CD14-positive monocyte (primary cell): ENCODE measurements around the gene GABBR2. TPM values are rescaled to one million over a fixed set of nuclear protein-coding genes. Genes with fewer than 3 reads are reported as not detected.

Experiments used
- DNase-seq, 3 donors: peaks; one replicate each; pipeline ENCODE4 v3.0.0-alpha.2; 2011 to 2022
- H2AFZ ChIP-seq: 2 replicates; pipeline ENCODE4 v1.6.0; 2012; ENCODE audit warnings: mild to moderate bottlenecking, low read depth, low read length, inconsistent platforms; ENCODE audit not compliant: insufficient read depth, poor library complexity, severe bottlenecking
- H3K27ac ChIP-seq, 2 donors: 1 replicate in 1 of 2; 2 replicates in 1 of 2; pipeline ENCODE4 v1.5.1; 2012 to 2013; ENCODE audit warnings: low read length in 2 of 2, control low read depth in 1 of 2, inconsistent platforms in 1 of 2, low read depth in 1 of 2, mild to moderate bottlenecking in 1 of 2
- H3K27me3 ChIP-seq, 2 donors: one replicate each; pipeline versions ENCODE4 v1.6.0 to v1.6.1; 2011 to 2013; ENCODE audit warnings: low read length in 2 of 2; ENCODE audit not compliant: control insufficient read depth in 2 of 2, insufficient read depth in 2 of 2
- H3K36me3 ChIP-seq, 2 donors: replicated peaks in 1 of 2; 1 replicate in 1 of 2; 2 replicates in 1 of 2; pipeline versions ENCODE4 v1.5.1 to v1.6.1; 2012 to 2013; ENCODE audit warnings: low read length in 2 of 2, control low read depth in 1 of 2, inconsistent platforms in 1 of 2, mild to moderate bottlenecking in 1 of 2; ENCODE audit not compliant: insufficient read depth in 2 of 2, control insufficient read depth in 1 of 2
- H3K4me1 ChIP-seq, 2 donors: 1 replicate in 1 of 2; 2 replicates in 1 of 2; pipeline versions ENCODE4 v1.5.1 to v1.6.1; 2012 to 2013; ENCODE audit warnings: low read length in 2 of 2, control low read depth in 1 of 2, inconsistent platforms in 1 of 2, mild to moderate bottlenecking in 1 of 2, moderate library complexity in 1 of 2; ENCODE audit not compliant: insufficient read depth in 2 of 2, control insufficient read depth in 1 of 2
- H3K4me2 ChIP-seq: replicated peaks from 2 replicates; pipeline ENCODE3; 2012; ENCODE audit warnings: low read length, moderate library complexity, mild to moderate bottlenecking; ENCODE audit not compliant: poor library complexity, severe bottlenecking; ENCODE audit errors: extremely low read depth
- H3K4me3 ChIP-seq, 3 experiments: fragments of 200-600 bp in 1 of 3; sonication (generic) in 1 of 3; replicated peaks in 1 of 3; 1 replicate in 2 of 3; 2 replicates in 1 of 3; pipeline ENCODE4 v1.5.1; 2011 to 2013; ENCODE audit warnings: low read length in 3 of 3, mild to moderate bottlenecking in 3 of 3, control low read depth in 2 of 3, low read depth in 2 of 3, inconsistent platforms in 1 of 3, moderate library complexity in 1 of 3
- H3K79me2 ChIP-seq: 2 replicates; pipeline ENCODE4 v1.6.0; 2012; ENCODE audit warnings: mild to moderate bottlenecking, control low read depth, inconsistent platforms, low read length, moderate library complexity; ENCODE audit not compliant: insufficient read depth
- H3K9ac ChIP-seq: 2 replicates; pipeline ENCODE4 v1.6.0; 2017; ENCODE audit warnings: low read length, mild to moderate bottlenecking; ENCODE audit not compliant: insufficient read depth, poor library complexity, severe bottlenecking
- H3K9me3 ChIP-seq, 2 donors: replicated peaks in 1 of 2; 1 replicate in 1 of 2; 2 replicates in 1 of 2; pipeline versions ENCODE4 v1.5.1 to v1.6.1; 2012 to 2013; ENCODE audit warnings: low read length in 2 of 2, control low read depth in 1 of 2; ENCODE audit not compliant: control insufficient read depth in 1 of 2, insufficient read depth in 1 of 2
- H4K20me1 ChIP-seq: 2 replicates; pipeline ENCODE4 v1.6.0; 2012; ENCODE audit warnings: mild to moderate bottlenecking, low read length, control low read depth, moderate library complexity; ENCODE audit not compliant: insufficient read depth
- H3K27ac Mint-ChIP-seq, 7 donors: one replicate each; pipeline ENCODE4 v1.8.0; 2020; ENCODE audit warnings: mild to moderate bottlenecking in 7 of 7, mixed read lengths in 7 of 7, moderate library complexity in 6 of 7, inconsistent platforms in 2 of 7
- H3K27me3 Mint-ChIP-seq, 3 donors: one replicate each; pipeline ENCODE4 v1.8.0; 2021 to 2022; ENCODE audit warnings: low read depth in 3 of 3, mild to moderate bottlenecking in 3 of 3, mixed read lengths in 3 of 3, moderate library complexity in 3 of 3, inconsistent platforms in 1 of 3
- H3K36me3 Mint-ChIP-seq, 2 donors: one replicate each; pipeline ENCODE4 v1.8.0; 2020; ENCODE audit warnings: mixed read lengths in 2 of 2, inconsistent platforms in 1 of 2, mild to moderate bottlenecking in 1 of 2
- H3K4me1 Mint-ChIP-seq: one replicate; pipeline ENCODE4 v1.8.0; 2020; ENCODE audit warnings: mild to moderate bottlenecking, mixed read lengths
- H3K4me3 Mint-ChIP-seq, 2 donors: one replicate each; pipeline ENCODE4 v1.8.0; 2020; ENCODE audit warnings: mild to moderate bottlenecking in 2 of 2, mixed read lengths in 2 of 2, moderate library complexity in 1 of 2
- H3K9me3 Mint-ChIP-seq, 7 donors: one replicate each; pipeline ENCODE4 v1.8.0; 2020 to 2022; ENCODE audit warnings: mixed read lengths in 7 of 7, mild to moderate bottlenecking in 6 of 7, moderate library complexity in 6 of 7, inconsistent platforms in 2 of 7
- WGBS: methylation state at CpG from one replicate; pipeline ENCODE4 v1.1.5; 2013; ENCODE audit warnings: missing lambda C conversion rate; ENCODE audit not compliant: insufficient coverage; 5-methylcytosine and 5-hydroxymethylcytosine counted together
- intact Hi-C, 2 donors: fragments of 100-400 bp; cut with micrococcal nuclease; formaldehyde crosslinking; loops; one replicate each; pipeline versions ENCODE4 v1.15.0 to v1.15.1; 2023
- polyA plus RNA-seq, 3 donors: library from polyadenylated mRNA; depleted of rRNA in 1 of 3; unstranded in 2 of 3; stranded (reverse) in 1 of 3; fragments of 300-500 nt in 2 of 3; fragments of >200 nt in 1 of 3; fragmentation: Illumina TruSeq in 2 of 3; gene quantifications; 1 replicate in 2 of 3; 2 replicates in 1 of 3; pipeline ENCODE4 v1.2.3, GENCODE V29; 2012 to 2021
- TF ChIP-seq, protein P1 (sequence below): fragments of 200-600 bp; IDR thresholded peaks from one replicate; pipeline ENCODE4 v1.8.0; 2022; ENCODE audit warnings: antibody characterized with exemption, mild to moderate bottlenecking

GABBR2 gene
- polyA plus RNA-seq, 3 donors: not detected

DNA sequence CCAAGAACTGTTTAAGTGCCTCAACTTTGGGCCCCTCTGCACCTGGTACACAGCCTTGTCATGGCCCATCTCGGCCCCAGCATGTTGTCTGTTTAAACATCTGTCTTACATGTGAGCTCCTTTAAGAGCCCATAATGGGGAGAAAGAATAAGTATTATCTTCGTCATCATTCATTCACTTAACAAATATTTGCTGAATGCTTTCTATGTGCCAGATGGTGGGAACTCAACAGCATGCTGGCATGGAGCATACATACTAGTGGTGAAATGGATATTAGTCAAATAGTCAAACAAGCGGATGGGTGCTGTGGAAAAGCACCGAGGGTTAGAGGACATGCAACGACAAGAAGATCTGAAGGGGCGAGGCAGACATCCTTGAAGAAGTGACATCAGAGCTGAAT lies 54.5 kb downstream of the GABBR2 start:
- no peak overlapping the region for H3K9ac ChIP-seq
- no peak overlapping the region for H2AFZ ChIP-seq
- intact Hi-C loops: no loop called here
- Mint-ChIP-seq H3K4me1 (no peaks in the 10 kb centered on the region), H3K27me3 (peaks cover 9 to 24% (median 15%) of the 10 kb centered on the region in 3 donors), H3K9me3 (peaks cover 0 to 3% (median 0%) of the 10 kb centered on the region in 7 donors), H3K27ac (no peak overlapping the region), H3K4me3 (no peak overlapping the region), H3K36me3 (no peaks in the 10 kb centered on the region)
- no peak overlapping the region for H3K4me3 ChIP-seq
- H3K4me1 ChIP-seq: no peaks in the 10 kb centered on the region
- H3K36me3 ChIP-seq: no peaks in the 10 kb centered on the region
- no peaks in the 10 kb centered on the region for H3K9me3 ChIP-seq
- TF ChIP-seq, protein P1, sequence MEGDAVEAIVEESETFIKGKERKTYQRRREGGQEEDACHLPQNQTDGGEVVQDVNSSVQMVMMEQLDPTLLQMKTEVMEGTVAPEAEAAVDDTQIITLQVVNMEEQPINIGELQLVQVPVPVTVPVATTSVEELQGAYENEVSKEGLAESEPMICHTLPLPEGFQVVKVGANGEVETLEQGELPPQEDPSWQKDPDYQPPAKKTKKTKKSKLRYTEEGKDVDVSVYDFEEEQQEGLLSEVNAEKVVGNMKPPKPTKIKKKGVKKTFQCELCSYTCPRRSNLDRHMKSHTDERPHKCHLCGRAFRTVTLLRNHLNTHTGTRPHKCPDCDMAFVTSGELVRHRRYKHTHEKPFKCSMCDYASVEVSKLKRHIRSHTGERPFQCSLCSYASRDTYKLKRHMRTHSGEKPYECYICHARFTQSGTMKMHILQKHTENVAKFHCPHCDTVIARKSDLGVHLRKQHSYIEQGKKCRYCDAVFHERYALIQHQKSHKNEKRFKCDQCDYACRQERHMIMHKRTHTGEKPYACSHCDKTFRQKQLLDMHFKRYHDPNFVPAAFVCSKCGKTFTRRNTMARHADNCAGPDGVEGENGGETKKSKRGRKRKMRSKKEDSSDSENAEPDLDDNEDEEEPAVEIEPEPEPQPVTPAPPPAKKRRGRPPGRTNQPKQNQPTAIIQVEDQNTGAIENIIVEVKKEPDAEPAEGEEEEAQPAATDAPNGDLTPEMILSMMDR: no peak
- H3K27me3 ChIP-seq: peaks cover 4 to 5% of the 10 kb centered on the region in 2 donors
- no peaks in the 10 kb centered on the region for H4K20me1 ChIP-seq
- no peak overlapping the region for H3K4me2 ChIP-seq
- 100% methylated on average over 4 of the region's 6 CpGs for WGBS
- H3K79me2 ChIP-seq: no peaks in the 10 kb centered on the region
- no peak for DNase-seq
- H3K27ac ChIP-seq: no peak overlapping the region

DNA sequence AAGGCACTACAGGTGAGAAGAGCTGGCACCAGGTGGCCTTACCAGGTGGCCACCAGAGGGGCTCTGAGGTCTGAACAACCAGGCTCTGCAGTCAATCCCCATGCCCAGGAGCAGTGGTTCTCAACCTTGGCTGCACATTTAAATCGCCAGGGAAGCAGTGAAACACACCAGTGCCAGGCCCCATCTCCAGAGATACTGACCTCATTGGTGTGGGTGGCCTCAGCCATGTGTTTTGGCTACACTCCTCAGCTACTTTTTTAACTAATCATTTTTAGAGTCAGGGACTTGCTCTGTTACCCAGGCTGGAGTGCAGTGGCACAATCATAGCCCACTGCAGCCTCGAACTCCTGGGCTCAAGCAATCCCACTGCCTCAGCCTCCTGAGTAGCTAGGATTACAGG lies 56.0 kb downstream of the GABBR2 start:
- H4K20me1 ChIP-seq: no peaks in the 10 kb centered on the region
- Mint-ChIP-seq H3K36me3 (no peaks in the 10 kb centered on the region), H3K4me1 (no peaks in the 10 kb centered on the region), H3K4me3 (peak overlapping the region in 1 of 2 donors; percentile 19), H3K27ac (no peak overlapping the region), H3K9me3 (peaks cover 0 to 3% (median 0%) of the 10 kb centered on the region in 7 donors), H3K27me3 (peaks cover 9 to 27% (median 18%) of the 10 kb centered on the region in 3 donors)
- 82% methylated on average over 1 of the region's 2 CpGs for WGBS
- intact Hi-C loops: no loop called here
- DNase-seq: no peak
- no peak overlapping the region for H3K9ac ChIP-seq
- no peak overlapping the region for H3K4me2 ChIP-seq
- no peak overlapping the region for H2AFZ ChIP-seq
- H3K9me3 ChIP-seq: no peaks in the 10 kb centered on the region
- H3K27ac ChIP-seq: no peak overlapping the region
- H3K36me3 ChIP-seq: no peaks in the 10 kb centered on the region
- H3K4me3 ChIP-seq: no peak overlapping the region
- peaks cover 4 to 5% of the 10 kb centered on the region in 2 donors for H3K27me3 ChIP-seq
- H3K4me1 ChIP-seq: no peaks in the 10 kb centered on the region
- TF ChIP-seq, protein P1: no peak
- no peaks in the 10 kb centered on the region for H3K79me2 ChIP-seq
